Endothelial cell of umbilical vein (primary cell): ENCODE data around the gene TUBGCP3. TPM values are rescaled to one million over a fixed set of nuclear protein-coding genes. Genes with fewer than 3 reads are reported as not detected.

Experiments
- BruUV-seq: library from RNA; stranded (reverse); fragments of 400-500 nt; replicated peaks from 2 replicates; lab custom pipeline; 2021; lab: Mats Ljungman, UMichigan
- CTCF ChIA-PET: fragments of 300-600, 350-600 bp; sonication (Branson Sonifier 250); formaldehyde crosslinking; loops from one replicate; lab custom pipeline; 2021; ENCODE audit warnings: antibody characterized with exemption, inconsistent platforms; lab: Charles Lee
- POLR2A ChIA-PET: fragments of 300-600, 350-600 bp; sonication (Branson Sonifier 250); formaldehyde crosslinking; loops from one replicate; lab custom pipeline; 2021; ENCODE audit warnings: antibody characterized with exemption, inconsistent platforms; lab: Charles Lee
- DNase-seq: peaks from one replicate; pipeline ENCODE4 v3.0.0-alpha.2; 2011; ENCODE audit warnings: low read depth, low spot score
- FAIRE-seq: peaks from 2 replicates; lab custom pipeline; 2011; peaks lifted over from hg19 to GRCh38; lab: Jason Lieb, UNC
- H2AFZ ChIP-seq: 2 replicates; pipeline ENCODE4 v1.6.0; 2012; ENCODE audit warnings: low read depth, low read length, control low read depth, inconsistent platforms
- H3K27ac ChIP-seq: 2 replicates; pipeline ENCODE4 v1.5.1; 2011; ENCODE audit warnings: low read depth, mild to moderate bottlenecking, control low read depth, low read length, moderate library complexity; ENCODE audit not compliant: insufficient read depth
- H3K27me3 ChIP-seq, 2 experiments: 2 replicates each; pipeline versions ENCODE4 v1.6.0 to v1.6.1; 2011; ENCODE audit warnings: low read length in 2 of 2, mixed read lengths in 1 of 2; ENCODE audit not compliant: control insufficient read depth in 2 of 2, insufficient read depth in 2 of 2
- H3K36me3 ChIP-seq, 2 experiments: 2 replicates in 1 of 2; 3 replicates in 1 of 2; pipeline ENCODE4 v1.5.1; 2011; ENCODE audit warnings: low read length in 2 of 2, mild to moderate bottlenecking in 1 of 2, moderate library complexity in 1 of 2; ENCODE audit not compliant: control insufficient read depth in 2 of 2, insufficient read depth in 2 of 2; ENCODE audit errors: extremely low read depth in 1 of 2
- H3K4me1 ChIP-seq: 3 replicates; pipeline ENCODE4 v1.5.1; 2011; ENCODE audit warnings: mild to moderate bottlenecking, low read length; ENCODE audit not compliant: control insufficient read depth, insufficient read depth; ENCODE audit errors: extremely low read depth
- H3K4me2 ChIP-seq: 2 replicates; pipeline ENCODE4 v1.6.1; 2011; ENCODE audit warnings: low read length, control low read depth, mixed read lengths; ENCODE audit not compliant: insufficient read depth
- H3K4me3 ChIP-seq, 3 experiments: fragments of 200-600 bp in 1 of 3; sonication (generic), shearing (Covaris generic) in 1 of 3; replicated peaks in 1 of 3; 2 replicates each; pipeline ENCODE4 v1.5.1; 2011 to 2016; ENCODE audit warnings: control low read depth in 3 of 3, low read length in 3 of 3, mild to moderate bottlenecking in 2 of 3, inconsistent platforms in 1 of 3, low read depth in 1 of 3, moderate library complexity in 1 of 3; ENCODE audit not compliant: insufficient read depth in 1 of 3
- H3K79me2 ChIP-seq: 2 replicates; pipeline ENCODE4 v1.6.0; 2012; ENCODE audit warnings: low read length, inconsistent platforms; ENCODE audit not compliant: control insufficient read depth, insufficient read depth
- H3K9ac ChIP-seq: replicated peaks from 2 replicates; pipeline ENCODE3; 2011; ENCODE audit warnings: low read length, control low read depth; ENCODE audit not compliant: insufficient read depth; ENCODE audit errors: extremely low read depth
- H3K9me1 ChIP-seq: replicated peaks from 3 replicates; pipeline ENCODE4 v1.6.0; 2011; ENCODE audit warnings: mild to moderate bottlenecking, low read length; ENCODE audit not compliant: control insufficient read depth, insufficient read depth; ENCODE audit errors: extremely low read depth
- H3K9me3 ChIP-seq: replicated peaks from 2 replicates; pipeline ENCODE4 v1.5.1; 2012; ENCODE audit warnings: low read length, inconsistent platforms; ENCODE audit not compliant: control insufficient read depth, insufficient read depth
- H4K20me1 ChIP-seq: replicated peaks from 2 replicates; pipeline ENCODE3; 2011; ENCODE audit warnings: mild to moderate bottlenecking, low read length; ENCODE audit not compliant: control insufficient read depth, insufficient read depth; ENCODE audit errors: extremely low read depth
- EZH2 ChIP-seq: IDR thresholded peaks from 2 replicates; pipeline ENCODE4 v1.6.1; 2012; ENCODE audit warnings: borderline replicate concordance, low read depth, mild to moderate bottlenecking, moderate library complexity, low read length, inconsistent platforms; ENCODE audit not compliant: severe bottlenecking
- FOS ChIP-seq: IDR thresholded peaks from 2 replicates; pipeline ENCODE4 v1.6.1; 2011; ENCODE audit warnings: mild to moderate bottlenecking, low read length, moderate library complexity, borderline replicate concordance; ENCODE audit not compliant: insufficient read depth
- GATA2 ChIP-seq: IDR thresholded peaks from 2 replicates; pipeline ENCODE4 v1.7.0; 2011; ENCODE audit warnings: low read depth, mild to moderate bottlenecking, moderate library complexity, mixed read lengths, low read length; ENCODE audit not compliant: insufficient read length, insufficient read depth
- JUN ChIP-seq: IDR thresholded peaks from 2 replicates; pipeline ENCODE4 v1.6.1; 2011; ENCODE audit warnings: borderline replicate concordance, low read depth; ENCODE audit not compliant: insufficient read length, insufficient read depth
- MYC ChIP-seq: IDR thresholded peaks from one replicate; pipeline ENCODE4 v1.6.1; 2011; ENCODE audit warnings: mild to moderate bottlenecking, low read depth, low read length
- dilution Hi-C: fragments of 300-500 bp; cut with MboI; formaldehyde crosslinking; loops from one replicate; pipeline ENCODE4 v1.15.0; 2019; ENCODE audit warnings: low sequenced_read_pairs; ENCODE audit not compliant: extremely low pct_ligation_motif_present
- intact Hi-C: fragments of 100-400 bp; cut with micrococcal nuclease; formaldehyde crosslinking; loops from one replicate; pipeline ENCODE4 v1.10.0; 2022
- polyA plus RNA-seq, 4 experiments: library from polyadenylated mRNA; depleted of rRNA in 3 of 4; stranded (reverse) in 3 of 4; unstranded in 1 of 4; fragments of >200 nt; gene quantifications; 2 replicates each; pipeline versions ENCODE4 v1.2.1 to v1.2.3, GENCODE V29; 2011 to 2012; ENCODE audit warnings: missing spikeins in 1 of 4
- total RNA-seq: library from RNA; stranded (reverse); gene quantifications from 2 replicates; pipeline ENCODE4 v1.2.3, GENCODE V29; 2021
- TF ChIP-seq, protein P1 (sequence below): IDR thresholded peaks from 2 replicates; pipeline ENCODE4 v1.6.1; 2011; ENCODE audit not compliant: insufficient read depth, insufficient read length
- TF ChIP-seq, protein P2 (sequence below), 2 donors: IDR thresholded peaks; 1 replicate in 1 of 2; 2 replicates in 1 of 2; pipeline ENCODE4 v1.5.1; 2011; ENCODE audit warnings: low read length in 2 of 2, mild to moderate bottlenecking in 2 of 2, moderate library complexity in 2 of 2, control low read depth in 1 of 2, inconsistent platforms in 1 of 2, low read depth in 1 of 2; ENCODE audit not compliant: insufficient read depth in 1 of 2; ENCODE audit errors: extremely low read depth in 1 of 2

Gene TUBGCP3
- total and polyA plus RNA-seq, 2 donors (not counting 3 experiments of a cell fraction or from before 2014, with no cell fraction given): 36.4 to 47.7 TPM

DNA sequence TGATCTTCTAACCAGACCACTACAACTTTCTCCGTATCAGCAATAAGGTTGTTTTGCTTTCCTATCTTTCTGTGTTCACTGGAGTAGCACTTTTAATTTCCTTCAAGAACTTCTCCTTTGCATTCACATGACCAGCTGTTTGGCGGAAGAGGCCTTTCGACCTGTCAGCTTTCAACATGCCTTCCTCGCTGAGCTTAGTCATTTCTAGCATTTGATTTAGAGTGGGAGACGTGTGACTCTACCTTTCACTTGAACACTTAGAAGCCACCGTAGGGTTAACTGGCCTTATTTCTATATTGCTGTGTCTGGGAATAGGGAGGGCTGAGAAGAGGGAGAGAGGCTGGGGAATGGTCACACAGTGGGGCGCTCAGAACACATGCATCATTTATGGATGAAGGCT is 104.7 kb downstream of the TUBGCP3 start:
- Histone ChIP-seq H3K4me3 (no peak overlapping the region), H3K36me3 (peaks cover 2 to 5% of the 10 kb centered on the region in 2 experiments), H4K20me1 (no peaks in the 10 kb centered on the region), H3K27me3 (no peaks in the 10 kb centered on the region), H3K9me1 (no peaks in the 10 kb centered on the region), H2AFZ (no peak overlapping the region), H3K4me2 (no peak overlapping the region), H3K79me2 (no peaks in the 10 kb centered on the region), H3K27ac (no peak overlapping the region), H3K4me1 (no peaks in the 10 kb centered on the region), H3K9ac (no peak overlapping the region), H3K9me3 (no peaks in the 10 kb centered on the region)
- intact Hi-C loops (no loop called here), dilution Hi-C loops (no loop called here)
- BruUV-seq: no TSS peak
- TF ChIP-seq GATA2 (no peak), FOS (no peak), EZH2 (no peak), MYC (no peak), JUN (no peak)
- TF ChIP-seq, protein P1, sequence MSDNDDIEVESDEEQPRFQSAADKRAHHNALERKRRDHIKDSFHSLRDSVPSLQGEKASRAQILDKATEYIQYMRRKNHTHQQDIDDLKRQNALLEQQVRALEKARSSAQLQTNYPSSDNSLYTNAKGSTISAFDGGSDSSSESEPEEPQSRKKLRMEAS: no peak
- TF ChIP-seq, protein P2, sequence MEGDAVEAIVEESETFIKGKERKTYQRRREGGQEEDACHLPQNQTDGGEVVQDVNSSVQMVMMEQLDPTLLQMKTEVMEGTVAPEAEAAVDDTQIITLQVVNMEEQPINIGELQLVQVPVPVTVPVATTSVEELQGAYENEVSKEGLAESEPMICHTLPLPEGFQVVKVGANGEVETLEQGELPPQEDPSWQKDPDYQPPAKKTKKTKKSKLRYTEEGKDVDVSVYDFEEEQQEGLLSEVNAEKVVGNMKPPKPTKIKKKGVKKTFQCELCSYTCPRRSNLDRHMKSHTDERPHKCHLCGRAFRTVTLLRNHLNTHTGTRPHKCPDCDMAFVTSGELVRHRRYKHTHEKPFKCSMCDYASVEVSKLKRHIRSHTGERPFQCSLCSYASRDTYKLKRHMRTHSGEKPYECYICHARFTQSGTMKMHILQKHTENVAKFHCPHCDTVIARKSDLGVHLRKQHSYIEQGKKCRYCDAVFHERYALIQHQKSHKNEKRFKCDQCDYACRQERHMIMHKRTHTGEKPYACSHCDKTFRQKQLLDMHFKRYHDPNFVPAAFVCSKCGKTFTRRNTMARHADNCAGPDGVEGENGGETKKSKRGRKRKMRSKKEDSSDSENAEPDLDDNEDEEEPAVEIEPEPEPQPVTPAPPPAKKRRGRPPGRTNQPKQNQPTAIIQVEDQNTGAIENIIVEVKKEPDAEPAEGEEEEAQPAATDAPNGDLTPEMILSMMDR (IDR thresholded peaks at IDR 0.05; ENCODE audit: extremely low read depth in 1 of 2, insufficient read depth in 1 of 2, low read depth in 1 of 2, low read length in 2 of 2): no peak
- FAIRE-seq (no peak), DNase-seq (no peak)
- CTCF ChIA-PET: no interaction called here
- POLR2A ChIA-PET: no interaction called here
